AG09319 (cell line): ENCODE results near the gene CYP4F11.
"Not testable (repeated sequence)": the region's sequence is repeated elsewhere in the genome, so short reads cannot be mapped to it uniquely, and the experiment has no call there.

ENCODE experiments used
- DNase-seq: peaks from one replicate; pipeline ENCODE4 v3.0.0-alpha.2; 2010; ENCODE audit warnings: low read depth; ENCODE audit errors: extremely low read depth
- TF ChIP-seq, protein P1 (sequence below): IDR thresholded peaks from 2 replicates; pipeline ENCODE4 v1.5.1; 2011; ENCODE audit warnings: low read depth, mild to moderate bottlenecking, inconsistent platforms, low read length, moderate library complexity

Gene CYP4F11

DNA sequence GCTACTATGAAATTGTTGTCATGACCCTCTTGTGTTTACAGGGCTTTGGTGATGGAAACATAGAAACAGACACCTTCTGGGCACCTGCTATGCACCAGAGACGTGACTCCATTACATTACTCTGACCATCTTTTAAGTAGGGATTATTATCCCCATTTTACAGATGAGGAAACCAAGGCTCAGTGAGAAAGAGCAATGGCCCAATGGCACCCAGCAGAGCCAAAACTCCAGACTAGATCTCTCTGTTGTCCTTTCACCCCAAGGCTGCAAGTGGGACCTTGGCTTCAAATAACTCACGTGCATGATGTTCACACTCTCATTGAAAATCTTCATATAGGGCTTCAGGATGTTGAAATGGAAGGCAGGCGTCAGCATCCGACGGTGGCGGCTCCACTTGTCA, 42.3 kb downstream of the CYP4F11 start:
- TF ChIP-seq, protein P1, sequence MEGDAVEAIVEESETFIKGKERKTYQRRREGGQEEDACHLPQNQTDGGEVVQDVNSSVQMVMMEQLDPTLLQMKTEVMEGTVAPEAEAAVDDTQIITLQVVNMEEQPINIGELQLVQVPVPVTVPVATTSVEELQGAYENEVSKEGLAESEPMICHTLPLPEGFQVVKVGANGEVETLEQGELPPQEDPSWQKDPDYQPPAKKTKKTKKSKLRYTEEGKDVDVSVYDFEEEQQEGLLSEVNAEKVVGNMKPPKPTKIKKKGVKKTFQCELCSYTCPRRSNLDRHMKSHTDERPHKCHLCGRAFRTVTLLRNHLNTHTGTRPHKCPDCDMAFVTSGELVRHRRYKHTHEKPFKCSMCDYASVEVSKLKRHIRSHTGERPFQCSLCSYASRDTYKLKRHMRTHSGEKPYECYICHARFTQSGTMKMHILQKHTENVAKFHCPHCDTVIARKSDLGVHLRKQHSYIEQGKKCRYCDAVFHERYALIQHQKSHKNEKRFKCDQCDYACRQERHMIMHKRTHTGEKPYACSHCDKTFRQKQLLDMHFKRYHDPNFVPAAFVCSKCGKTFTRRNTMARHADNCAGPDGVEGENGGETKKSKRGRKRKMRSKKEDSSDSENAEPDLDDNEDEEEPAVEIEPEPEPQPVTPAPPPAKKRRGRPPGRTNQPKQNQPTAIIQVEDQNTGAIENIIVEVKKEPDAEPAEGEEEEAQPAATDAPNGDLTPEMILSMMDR = no peak
- no peak for DNase-seq

DNA sequence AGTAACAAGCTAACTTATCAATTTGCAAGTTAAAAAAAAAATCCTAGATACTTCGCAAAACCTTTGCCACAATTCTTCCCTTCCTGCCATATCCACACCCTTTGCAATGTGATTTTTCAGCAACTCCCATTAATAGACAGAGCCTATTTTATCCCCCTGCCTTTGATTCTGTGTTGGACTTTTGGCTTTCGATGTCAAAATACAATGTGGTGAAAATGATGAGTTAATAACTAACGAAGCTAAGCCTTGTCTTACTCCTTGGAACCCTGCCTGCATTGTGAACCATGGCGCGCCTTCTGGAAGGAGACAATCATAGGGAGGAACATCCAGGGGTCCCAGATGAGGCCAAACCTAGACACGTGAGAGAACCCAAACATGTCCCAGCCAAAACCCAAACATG, 42.9 kb downstream of the CYP4F11 start:
- DNase-seq = no peak
- TF ChIP-seq, protein P1 = no peak

DNA sequence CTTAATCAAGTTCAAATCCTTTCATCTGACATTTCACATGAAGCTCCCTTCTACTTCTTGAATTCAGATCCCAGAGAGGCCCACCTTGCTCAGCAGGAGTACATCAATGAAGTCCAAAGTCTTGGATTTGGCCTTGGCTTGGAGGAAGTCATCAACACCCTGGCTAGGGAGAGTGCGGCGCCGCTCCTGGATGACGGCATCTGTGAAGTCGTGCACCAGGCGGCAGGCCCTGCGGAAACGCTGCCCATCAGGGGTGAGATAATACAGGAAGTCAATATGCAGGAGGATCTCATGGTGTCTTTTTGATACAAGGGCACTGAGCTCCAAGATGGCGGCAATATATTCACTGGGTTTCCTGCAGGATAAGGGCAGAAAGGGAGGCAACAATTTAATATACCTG, 45.0 kb downstream of the CYP4F11 start:
- not testable (repeated sequence) for DNase-seq

DNA sequence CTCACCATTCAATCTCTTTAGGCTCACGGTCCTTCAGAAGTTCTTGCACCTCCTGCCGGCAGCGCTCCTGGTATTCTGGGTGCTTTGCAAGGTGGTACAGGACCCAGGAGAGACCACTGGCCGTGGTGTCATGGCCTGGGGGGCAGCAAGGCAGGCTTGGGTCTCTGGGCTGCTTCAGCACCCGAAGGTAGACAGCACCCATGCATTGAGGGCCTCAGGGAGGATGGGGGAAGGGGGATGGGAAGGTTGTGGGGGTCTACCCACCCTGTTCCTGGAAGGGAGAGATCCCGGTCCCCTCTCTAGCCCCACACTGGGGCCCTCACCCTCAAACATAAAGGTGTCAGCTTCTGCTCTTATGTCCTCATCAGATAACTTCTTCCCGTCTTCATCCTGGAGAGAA, 48.4 kb downstream of the CYP4F11 start:
- no peak for DNase-seq
- TF ChIP-seq, protein P1 = no peak

DNA sequence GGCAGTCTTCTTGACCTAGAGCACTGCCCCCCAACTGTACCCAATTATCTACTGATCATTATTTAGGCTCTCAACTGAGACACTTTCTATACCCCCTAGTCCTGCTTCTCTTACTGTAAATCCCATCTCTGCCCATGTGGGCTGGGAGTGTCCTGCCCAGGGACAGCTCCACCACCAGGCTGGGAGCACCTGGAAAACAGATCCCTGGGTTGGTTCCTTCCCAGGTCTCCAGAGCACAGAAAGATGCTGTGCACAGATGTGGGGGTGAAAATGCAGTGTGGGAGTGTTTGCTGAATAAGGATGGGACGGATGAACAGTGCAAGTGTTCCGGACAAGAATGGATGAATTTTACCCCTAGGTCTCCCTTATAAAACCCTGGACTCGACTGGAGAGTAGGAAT, 49.2 kb downstream of the CYP4F11 start:
- DNase-seq = no peak
- TF ChIP-seq, protein P1 = no peak

DNA sequence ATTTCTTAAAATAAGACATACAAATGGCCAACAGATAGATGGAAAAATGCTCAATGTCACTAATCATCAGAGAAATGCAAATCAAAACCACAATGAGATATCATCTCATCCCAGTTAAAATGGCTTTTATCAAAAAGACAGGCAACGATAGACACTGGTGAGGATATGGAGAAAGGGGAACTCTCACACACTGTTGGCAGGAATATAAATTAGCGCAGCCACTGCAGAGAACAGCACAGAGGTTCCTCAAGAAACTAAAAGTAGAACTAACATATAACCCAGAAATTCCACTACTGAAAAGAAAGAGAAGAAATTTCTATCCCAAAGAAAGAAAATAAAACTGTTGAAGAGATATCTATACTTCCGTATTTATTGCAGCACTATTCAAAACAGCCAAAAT, 51.0 kb downstream of the CYP4F11 start:
- not testable (repeated sequence) for DNase-seq

DNA sequence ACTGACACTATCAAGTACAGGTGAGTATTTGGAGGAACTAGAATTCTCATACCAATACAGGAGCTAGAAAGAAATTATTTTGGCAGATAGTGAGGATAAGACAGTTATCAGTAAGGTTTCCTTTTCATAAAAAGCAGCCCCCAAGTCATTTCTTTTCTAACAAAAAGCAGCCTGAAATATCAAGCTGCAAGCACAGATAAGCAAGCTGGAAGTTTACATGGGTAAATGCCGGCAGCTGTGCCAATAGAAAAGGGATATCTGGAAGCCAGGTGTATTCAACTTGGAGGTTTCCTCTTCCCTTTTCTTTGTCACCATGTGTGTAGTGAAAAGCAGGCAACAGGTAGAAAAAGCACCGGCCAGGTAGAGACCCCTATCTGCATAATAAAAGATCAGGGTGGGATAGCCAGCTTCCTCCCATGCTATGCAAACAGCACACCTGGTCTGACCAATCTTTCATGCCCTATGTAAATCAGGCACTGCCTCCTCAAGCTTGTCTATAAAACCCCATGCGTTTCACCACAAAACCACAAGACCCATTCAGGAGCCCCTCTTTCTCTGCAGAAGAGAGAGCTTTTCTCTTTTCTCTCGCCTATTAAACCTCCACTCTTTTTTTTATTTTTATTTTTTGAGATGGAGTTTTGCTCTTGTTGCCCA, 59.4 kb downstream of the CYP4F11 start:
- no peak for DNase-seq
- TF ChIP-seq, protein P1 = no peak

DNA sequence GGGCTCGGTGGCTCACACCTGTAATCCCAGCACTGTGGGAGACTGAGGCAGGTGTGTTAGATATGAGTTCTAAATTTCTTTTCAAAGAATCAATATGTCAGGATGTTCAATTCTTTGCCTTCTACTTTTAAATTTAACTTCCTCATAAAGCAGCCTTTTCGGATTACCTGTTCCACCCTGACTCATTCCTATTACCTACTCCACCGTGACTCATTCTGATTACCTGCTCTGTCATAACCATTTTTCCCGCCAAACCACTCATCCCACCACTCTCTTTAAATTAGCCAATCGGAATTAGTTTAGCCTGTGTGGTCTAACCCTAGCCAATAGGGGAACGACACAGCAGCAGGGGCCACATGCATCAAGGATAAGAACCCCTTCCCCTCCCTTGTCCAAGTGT, 60.6 kb downstream of the CYP4F11 start:
- not testable (repeated sequence) for DNase-seq

DNA sequence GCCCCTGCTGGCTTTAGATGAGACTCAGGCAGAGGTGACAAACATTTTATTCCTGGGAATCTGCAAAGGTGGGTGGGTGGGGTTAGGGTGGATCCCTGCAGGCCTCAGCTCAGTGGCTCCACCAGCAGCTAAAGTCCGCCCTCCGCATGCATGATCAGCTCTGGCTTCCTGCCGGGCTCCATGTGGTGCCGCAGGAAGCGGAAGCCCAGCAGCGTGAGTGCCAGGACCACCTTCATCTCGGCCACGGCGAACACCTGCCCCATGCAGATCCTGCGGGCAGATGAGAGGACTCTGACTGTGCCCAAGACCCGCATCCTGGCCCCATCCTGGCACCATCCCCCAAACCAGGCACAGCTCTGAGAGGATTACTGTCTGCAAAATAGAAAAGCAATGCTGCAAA, 62.8 kb downstream of the CYP4F11 start:
- TF ChIP-seq, protein P1 = no peak
- no peak for DNase-seq
